Measurements from ENCODE around the gene ZSWIM3. TPM values are rescaled to one million over a fixed set of nuclear protein-coding genes. Genes with fewer than 3 reads are reported as not detected.

The ZSWIM3 gene
- total RNA-seq, 1 experiment from 2014 or later, result 1.4 TPM

GRCh38 chr20:45908084-45908483 lies 50.7 kb downstream of the ZSWIM3 start:
- H3K27ac Mint-ChIP-seq (ENCODE audit: low read depth, unreplicated experiment), result no peak overlapping the region
- no peaks in the 10 kb centered on the region for H3K27me3 Mint-ChIP-seq (ENCODE audit: insufficient read depth, unreplicated experiment)
- intact Hi-C loops (cut with micrococcal nuclease), result no loop called here
- no peaks in the 10 kb centered on the region for H3K9me3 Mint-ChIP-seq (ENCODE audit: unreplicated experiment)
- no peak for TF ChIP-seq CTCF (IDR thresholded peaks at IDR 0.05; ENCODE audit: unreplicated experiment)
- H3K36me3 Mint-ChIP-seq (ENCODE audit: insufficient read depth, unreplicated experiment), result no peaks in the 10 kb centered on the region
- ChIA-PET POLR2A (interaction anchor here (0.7 to 1.0 kb wide), 2 partner anchors 21 to 1019 kb away, joined by 3 read pairs; no protein-coding TSS in a partner anchor), CTCF (interaction anchor here (0.9 to 1.6 kb wide), 4 partner anchors 20 to 79 kb away, joined by 3 to 7 read pairs (median 4); no protein-coding TSS in a partner anchor)
- BruUV-seq (replicated peaks), result no TSS peak
- H3K4me3 Mint-ChIP-seq (ENCODE audit: unreplicated experiment), result no peak overlapping the region
- DNase-seq (ENCODE audit: unreplicated experiment), result no peak
- peaks cover 14% of the 10 kb centered on the region for H3K4me1 Mint-ChIP-seq (ENCODE audit: insufficient read depth, unreplicated experiment)

DNA sequence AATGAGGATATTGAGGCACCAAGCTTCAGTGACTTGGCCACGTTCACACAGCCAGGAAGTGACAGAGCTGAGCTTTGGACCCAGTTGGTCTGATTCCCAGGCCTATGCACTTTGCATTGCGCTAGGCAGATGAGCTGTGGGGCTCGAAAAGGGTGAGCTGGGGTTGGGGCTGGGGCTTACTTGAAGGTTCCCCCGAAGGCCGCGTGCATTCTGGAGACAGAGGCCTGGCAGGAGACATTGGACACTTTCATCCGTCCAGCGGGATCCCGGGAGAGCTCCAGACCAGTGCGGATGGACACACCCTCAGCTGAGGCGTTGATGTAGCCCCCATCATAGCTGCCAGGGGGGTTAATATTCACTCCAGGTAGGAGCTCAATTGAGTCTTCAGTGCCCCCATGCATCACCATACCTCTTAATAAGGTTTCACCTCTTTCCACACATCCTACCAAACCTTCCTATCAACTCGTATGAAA lies 52.0 kb downstream of the ZSWIM3 start:
- no peaks in the 10 kb centered on the region for H3K36me3 Mint-ChIP-seq (ENCODE audit: insufficient read depth, unreplicated experiment)
- ChIA-PET POLR2A (interaction anchor here (0.7 to 2.1 kb wide), 7 partner anchors 9 to 35 kb away, joined by 3 to 7 read pairs (median 5); partner anchors contain the start of genes CTSA and NEURL2), CTCF (interaction anchor here (0.7 to 1.6 kb wide), 3 partner anchors 24 to 44 kb away, joined by 3 to 5 read pairs (median 4); partner anchors contain the start of gene ZSWIM1)
- H3K27ac Mint-ChIP-seq (ENCODE audit: low read depth, unreplicated experiment), result no peak overlapping the region
- H3K4me3 Mint-ChIP-seq (ENCODE audit: unreplicated experiment), result no peak overlapping the region
- no peaks in the 10 kb centered on the region for H3K9me3 Mint-ChIP-seq (ENCODE audit: unreplicated experiment)
- DNase-seq (ENCODE audit: unreplicated experiment), result no peak
- intact Hi-C loops (cut with micrococcal nuclease), result no loop called here
- no TSS peak for BruUV-seq (replicated peaks)
- H3K27me3 Mint-ChIP-seq (ENCODE audit: insufficient read depth, unreplicated experiment), result no peaks in the 10 kb centered on the region
- TF ChIP-seq CTCF (IDR thresholded peaks at IDR 0.05; ENCODE audit: unreplicated experiment), result no peak
- H3K4me1 Mint-ChIP-seq (ENCODE audit: insufficient read depth, unreplicated experiment), result peaks cover 14% of the 10 kb centered on the region

GRCh38 chr20:45909817-45910669 lies 52.6 kb downstream of the ZSWIM3 start:
- intact Hi-C loops (cut with micrococcal nuclease), result no loop called here
- no peak for TF ChIP-seq CTCF (IDR thresholded peaks at IDR 0.05; ENCODE audit: unreplicated experiment)
- no peak overlapping the region for H3K27ac Mint-ChIP-seq (ENCODE audit: low read depth, unreplicated experiment)
- BruUV-seq (replicated peaks), result no TSS peak
- POLR2A ChIA-PET, result interaction anchor here (0.7 to 2.1 kb wide), 7 partner anchors 10 to 34 kb away, joined by 3 to 7 read pairs (median 5); partner anchors contain the start of genes CTSA and NEURL2
- H3K9me3 Mint-ChIP-seq (ENCODE audit: unreplicated experiment), result no peaks in the 10 kb centered on the region
- peaks cover 14% of the 10 kb centered on the region for H3K4me1 Mint-ChIP-seq (ENCODE audit: insufficient read depth, unreplicated experiment)
- no peak for DNase-seq (ENCODE audit: unreplicated experiment)
- H3K36me3 Mint-ChIP-seq (ENCODE audit: insufficient read depth, unreplicated experiment), result no peaks in the 10 kb centered on the region
- no peak overlapping the region for H3K4me3 Mint-ChIP-seq (ENCODE audit: unreplicated experiment)
- H3K27me3 Mint-ChIP-seq (ENCODE audit: insufficient read depth, unreplicated experiment), result no peaks in the 10 kb centered on the region
- CTCF ChIA-PET, result interaction anchor here (0.7 to 1.1 kb wide), 4 partner anchors 19 to 43 kb away, joined by 3 to 5 read pairs (median 4); partner anchors contain the start of gene ZSWIM1
